Astrocyte of the spinal cord (primary cell): ENCODE data around the gene NOM1.

Source experiments
- DNase-seq: peaks from one replicate; pipeline ENCODE4 v3.0.0; 2011; ENCODE audit warnings: low read depth, low spot score
- H3K4me3 ChIP-seq: 2 replicates; pipeline ENCODE4 v1.5.1; 2011; ENCODE audit warnings: low read depth, mild to moderate bottlenecking, low read length, moderate library complexity
- CTCF ChIP-seq: IDR thresholded peaks from 2 replicates; pipeline ENCODE4 v1.5.1; 2012; ENCODE audit warnings: low read depth, mild to moderate bottlenecking, low read length, inconsistent platforms
- in situ Hi-C: cut with HindIII; loops from 2 replicates; pipeline ENCODE4 v1.10.0; 2017; ENCODE audit warnings: low sequenced_read_pairs

The NOM1 gene

GRCh38 chr7:156994417-156994816 is 44.9 kb downstream of the NOM1 start:
- in situ Hi-C loops = no loop called here
- no peak overlapping the region for H3K4me3 ChIP-seq
- TF ChIP-seq CTCF = no peak
- DNase-seq = no peak

GRCh38 chr7:156998988-156999957 is 49.8 kb downstream of the NOM1 start:
- in situ Hi-C loops = no loop called here
- H3K4me3 ChIP-seq = no peak overlapping the region
- no peak for DNase-seq
- TF ChIP-seq CTCF = no peak

GRCh38 chr7:156999958-157000726 is 50.6 kb downstream of the NOM1 start:
- H3K4me3 ChIP-seq = peak overlapping the region; percentile 13
- no peak for DNase-seq
- no peak for TF ChIP-seq CTCF
- in situ Hi-C loops = no loop called here

- TF ChIP-seq CTCF = no peak
- no peak overlapping the region for H3K4me3 ChIP-seq
- DNase-seq = no peak
- in situ Hi-C loops = no loop called here
Observed at GRCh38 chr7:157000741-157001653, 51.5 kb downstream of the NOM1 start.

GRCh38 chr7:157001920-157002818 is 52.7 kb downstream of the NOM1 start:
- no peak overlapping the region for H3K4me3 ChIP-seq
- no peak for TF ChIP-seq CTCF
- DNase-seq = no peak
- in situ Hi-C loops = no loop called here
